Inflammatory macrophage treated with lipopolysaccharide for 1 hour (primary cell): ENCODE results near the gene ZNF474.
A peak's percentile ranks its signal among the peaks of the same experiment; 100 is the strongest.

Source experiments
- DNase-seq, 2 donors: peaks; one replicate each; pipeline ENCODE4 v3.0.0-alpha.2; 2020 to 2022

The ZNF474 gene

GRCh38 chr5:122119205-122119604 is 10.1 kb upstream of the ZNF474 start:
- no peak for DNase-seq

- DNase-seq = no peak
Observed at GRCh38 chr5:122120493-122120892, 8.9 kb upstream of the ZNF474 start.

- peak; percentile 14 to 40 for DNase-seq
Observed at GRCh38 chr5:122120957-122121356, 8.4 kb upstream of the ZNF474 start.

GRCh38 chr5:122121479-122122465 is 7.6 kb upstream of the ZNF474 start:
- no peak for DNase-seq

GRCh38 chr5:122124766-122125165 is 4.6 kb upstream of the ZNF474 start:
- DNase-seq = no peak

- DNase-seq = no peak
Observed at GRCh38 chr5:122126177-122126755, 3.1 kb upstream of the ZNF474 start.

GRCh38 chr5:122126756-122127321 is 2.5 kb upstream of the ZNF474 start:
- no peak for DNase-seq

- DNase-seq = no peak
Observed at GRCh38 chr5:122130152-122130551, 806 bp downstream of the ZNF474 start.

GRCh38 chr5:122137702-122138101 is 8.4 kb downstream of the ZNF474 start:
- no peak for DNase-seq

GRCh38 chr5:122138356-122138755 is 9.0 kb downstream of the ZNF474 start:
- DNase-seq = no peak

GRCh38 chr5:122140900-122141299 is 11.6 kb downstream of the ZNF474 start:
- no peak for DNase-seq

- DNase-seq = no peak
Observed at GRCh38 chr5:122141751-122142150, 12.4 kb downstream of the ZNF474 start.

- no peak for DNase-seq
Observed at GRCh38 chr5:122142480-122143164, 13.3 kb downstream of the ZNF474 start.

GRCh38 chr5:122144236-122144635 is 14.9 kb downstream of the ZNF474 start:
- no peak for DNase-seq

GRCh38 chr5:122145906-122146305 is 16.6 kb downstream of the ZNF474 start:
- DNase-seq = no peak

GRCh38 chr5:122149321-122150090 is 20.2 kb downstream of the ZNF474 start:
- no peak for DNase-seq

GRCh38 chr5:122150215-122150614 is 20.9 kb downstream of the ZNF474 start:
- no peak for DNase-seq

- no peak for DNase-seq
Observed at GRCh38 chr5:122151640-122152039, 22.3 kb downstream of the ZNF474 start.

GRCh38 chr5:122152266-122152900 is 23.0 kb downstream of the ZNF474 start:
- no peak for DNase-seq

GRCh38 chr5:122153230-122153629 is 23.9 kb downstream of the ZNF474 start:
- no peak for DNase-seq

- DNase-seq = no peak
Observed at GRCh38 chr5:122153774-122154173, 24.4 kb downstream of the ZNF474 start.

- DNase-seq = no peak
Observed at GRCh38 chr5:122154491-122154890, 25.1 kb downstream of the ZNF474 start.
